GM21786 (cell line): ENCODE data around the gene SPANXC.
"Not testable (repeated sequence)": the region's sequence is repeated elsewhere in the genome, so short reads cannot be mapped to it uniquely, and the experiment has no call there.

ENCODE experiments used
- ATAC-seq: cut with Tn5 transposase; IDR thresholded peaks from one replicate; pipeline ENCODE4 v1.9.1; 2021; ENCODE audit not compliant: unreplicated experiment

Gene SPANXC

GRCh38 chrX:141242417-141242816 is at the start of gene SPANXC:
SPANXC (minus strand) TSS chrX:141242517; CDS start chrX:141242457, 60 bp downstream.
- not testable (repeated sequence) for ATAC-seq

- ATAC-seq = no peak
These were observed 37.2 kb upstream of the SPANXC start for GRCh38 chrX:141279476-141279875.

GRCh38 chrX:141278306-141278705 is 36.0 kb upstream of the SPANXC start:
- no peak for ATAC-seq

GRCh38 chrX:141258080-141258479 is 15.8 kb upstream of the SPANXC start:
- no peak for ATAC-seq

GRCh38 chrX:141221611-141222010 is 20.7 kb downstream of the SPANXC start:
- no peak for ATAC-seq

- ATAC-seq = no peak
These were observed 21.8 kb downstream of the SPANXC start for GRCh38 chrX:141220342-141221008.

GRCh38 chrX:141214196-141214595 is 28.1 kb downstream of the SPANXC start:
- ATAC-seq = no peak

GRCh38 chrX:141201962-141202361 is 40.4 kb downstream of the SPANXC start:
- no peak for ATAC-seq
